ENCODE results near the gene LRRC53. TPM values are rescaled to one million over a fixed set of nuclear protein-coding genes. Genes with fewer than 3 reads are reported as not detected.

Gene LRRC53
- total RNA-seq, 1 experiment from 2014 or later = not detected

DNA sequence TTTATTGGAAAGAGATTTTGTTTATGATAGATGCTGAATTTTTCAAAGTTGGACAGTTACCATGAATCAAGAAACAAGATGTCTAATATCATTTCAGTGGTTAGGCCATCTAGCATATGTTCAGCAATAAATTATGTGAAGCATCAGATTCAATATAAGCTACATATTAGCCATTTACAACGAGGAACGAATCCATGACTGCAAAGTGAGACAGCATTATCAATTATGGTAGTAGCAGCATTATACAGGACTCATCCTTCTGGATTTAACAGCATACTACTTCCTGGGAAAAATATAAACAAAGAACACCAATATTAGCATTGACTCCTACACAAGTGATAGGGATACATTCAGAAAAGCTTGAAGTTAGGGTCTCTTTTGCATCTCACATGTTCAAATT lies 59.1 kb downstream of the LRRC53 start:
- TF ChIP-seq, protein P1, sequence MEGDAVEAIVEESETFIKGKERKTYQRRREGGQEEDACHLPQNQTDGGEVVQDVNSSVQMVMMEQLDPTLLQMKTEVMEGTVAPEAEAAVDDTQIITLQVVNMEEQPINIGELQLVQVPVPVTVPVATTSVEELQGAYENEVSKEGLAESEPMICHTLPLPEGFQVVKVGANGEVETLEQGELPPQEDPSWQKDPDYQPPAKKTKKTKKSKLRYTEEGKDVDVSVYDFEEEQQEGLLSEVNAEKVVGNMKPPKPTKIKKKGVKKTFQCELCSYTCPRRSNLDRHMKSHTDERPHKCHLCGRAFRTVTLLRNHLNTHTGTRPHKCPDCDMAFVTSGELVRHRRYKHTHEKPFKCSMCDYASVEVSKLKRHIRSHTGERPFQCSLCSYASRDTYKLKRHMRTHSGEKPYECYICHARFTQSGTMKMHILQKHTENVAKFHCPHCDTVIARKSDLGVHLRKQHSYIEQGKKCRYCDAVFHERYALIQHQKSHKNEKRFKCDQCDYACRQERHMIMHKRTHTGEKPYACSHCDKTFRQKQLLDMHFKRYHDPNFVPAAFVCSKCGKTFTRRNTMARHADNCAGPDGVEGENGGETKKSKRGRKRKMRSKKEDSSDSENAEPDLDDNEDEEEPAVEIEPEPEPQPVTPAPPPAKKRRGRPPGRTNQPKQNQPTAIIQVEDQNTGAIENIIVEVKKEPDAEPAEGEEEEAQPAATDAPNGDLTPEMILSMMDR (conservative IDR thresholded peaks at IDR 0.05; ENCODE audit: low read depth, low read length) = no peak
- TF ChIP-seq EZH2 (IDR thresholded peaks at IDR 0.05; ENCODE audit: borderline replicate concordance, low read depth, low read length, poor library complexity, severe bottlenecking) = no peak
- Histone ChIP-seq H3K9me3 (ENCODE audit: low read depth, low read length, poor library complexity, severe bottlenecking) (no peaks in the 10 kb centered on the region), H3K36me3 (ENCODE audit: insufficient read depth, low read length, poor library complexity, severe bottlenecking) (no peaks in the 10 kb centered on the region), H3K27me3 (replicated peaks; ENCODE audit: insufficient read depth, low read depth, low read length, poor library complexity) (no peaks in the 10 kb centered on the region), H3K4me3 (ENCODE audit: low read depth, low read length, poor library complexity, severe bottlenecking) (no peak overlapping the region), H3K4me1 (ENCODE audit: insufficient read depth, low read length, poor library complexity, severe bottlenecking) (no peaks in the 10 kb centered on the region), H3K27ac (ENCODE audit: low read depth, low read length, poor library complexity, severe bottlenecking) (no peak overlapping the region)
- CTCF ChIA-PET = no interaction called here
- intact Hi-C loops (cut with micrococcal nuclease; ENCODE audit: unreplicated experiment) = loop anchor here (2.0 kb wide), 1 partner anchor 50 kb away; no protein-coding TSS in a partner anchor
- DNase-seq (ENCODE audit: low spot score) = no peak
- BruUV-seq (replicated peaks) = no TSS peak
- POLR2A ChIA-PET (ENCODE audit: low non-redundant PET) = no interaction called here

DNA sequence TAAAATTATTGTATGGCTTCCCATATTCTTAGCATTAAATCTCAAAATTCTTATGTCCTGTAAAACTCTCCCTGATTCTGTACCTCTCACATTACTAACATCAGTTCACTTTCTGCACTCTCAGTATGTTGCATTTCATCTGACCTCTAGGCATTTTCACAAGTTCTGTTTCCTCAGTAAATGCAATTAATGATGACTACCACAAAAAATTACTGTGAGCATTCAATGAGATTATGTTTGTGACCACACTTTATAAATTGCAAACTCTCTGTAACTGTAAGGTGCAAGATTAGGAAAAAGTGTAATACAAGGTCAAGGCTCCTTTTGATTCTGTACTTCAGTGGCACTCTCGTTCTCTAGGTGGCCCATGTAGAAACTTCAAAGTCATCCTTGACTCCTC lies 60.4 kb downstream of the LRRC53 start:
- CTCF ChIA-PET = no interaction called here
- Histone ChIP-seq H3K4me1 (ENCODE audit: insufficient read depth, low read length, poor library complexity, severe bottlenecking) (no peaks in the 10 kb centered on the region), H3K27me3 (replicated peaks; ENCODE audit: insufficient read depth, low read depth, low read length, poor library complexity) (no peaks in the 10 kb centered on the region), H3K4me3 (ENCODE audit: low read depth, low read length, poor library complexity, severe bottlenecking) (no peak overlapping the region), H3K36me3 (ENCODE audit: insufficient read depth, low read length, poor library complexity, severe bottlenecking) (no peaks in the 10 kb centered on the region), H3K9me3 (ENCODE audit: low read depth, low read length, poor library complexity, severe bottlenecking) (no peaks in the 10 kb centered on the region), H3K27ac (ENCODE audit: low read depth, low read length, poor library complexity, severe bottlenecking) (no peak overlapping the region)
- TF ChIP-seq, protein P1 (conservative IDR thresholded peaks at IDR 0.05; ENCODE audit: low read depth, low read length) = no peak
- TF ChIP-seq EZH2 (IDR thresholded peaks at IDR 0.05; ENCODE audit: borderline replicate concordance, low read depth, low read length, poor library complexity, severe bottlenecking) = no peak
- no peak for DNase-seq (ENCODE audit: low spot score)
- intact Hi-C loops (cut with micrococcal nuclease; ENCODE audit: unreplicated experiment) = loop anchor here (2.0 kb wide), 1 partner anchor 49 kb away; no protein-coding TSS in a partner anchor
- BruUV-seq (replicated peaks) = no TSS peak
- POLR2A ChIA-PET (ENCODE audit: low non-redundant PET) = no interaction called here

DNA sequence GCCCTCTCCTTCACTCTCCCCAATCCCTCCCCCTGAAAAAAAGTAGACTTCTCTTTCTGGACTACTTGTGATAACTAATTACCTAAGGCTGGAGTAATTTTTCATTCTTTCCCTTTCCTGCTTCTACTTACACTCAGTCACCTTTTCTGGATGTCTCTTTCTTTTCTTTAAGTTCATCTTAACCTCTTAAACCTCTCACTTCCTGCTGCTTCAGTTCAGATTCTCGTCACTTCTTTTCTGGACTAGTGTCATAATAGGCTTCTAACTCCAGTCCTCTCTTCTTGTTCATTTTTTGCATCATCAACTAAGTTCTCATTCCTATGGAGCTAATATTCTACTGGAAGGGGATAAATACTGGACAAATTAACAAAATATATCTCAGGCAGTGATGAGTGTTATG lies 75.4 kb downstream of the LRRC53 start:
- no peak for DNase-seq (ENCODE audit: low spot score)
- TF ChIP-seq, protein P1 (conservative IDR thresholded peaks at IDR 0.05; ENCODE audit: low read depth, low read length) = no peak
- TF ChIP-seq EZH2 (IDR thresholded peaks at IDR 0.05; ENCODE audit: borderline replicate concordance, low read depth, low read length, poor library complexity, severe bottlenecking) = no peak
- BruUV-seq (replicated peaks) = no TSS peak
- intact Hi-C loops (cut with micrococcal nuclease; ENCODE audit: unreplicated experiment) = no loop called here
- no peaks in the 10 kb centered on the region for H3K36me3 ChIP-seq (ENCODE audit: insufficient read depth, low read length, poor library complexity, severe bottlenecking)
- H3K4me3 ChIP-seq (ENCODE audit: low read depth, low read length, poor library complexity, severe bottlenecking) = no peak overlapping the region
- ChIA-PET POLR2A (ENCODE audit: low non-redundant PET) (no interaction called here), CTCF (no interaction called here)
- H3K27ac ChIP-seq (ENCODE audit: low read depth, low read length, poor library complexity, severe bottlenecking) = no peak overlapping the region
- no peaks in the 10 kb centered on the region for H3K27me3 ChIP-seq (replicated peaks; ENCODE audit: insufficient read depth, low read depth, low read length, poor library complexity)
- H3K9me3 ChIP-seq (ENCODE audit: low read depth, low read length, poor library complexity, severe bottlenecking) = no peaks in the 10 kb centered on the region
- no peaks in the 10 kb centered on the region for H3K4me1 ChIP-seq (ENCODE audit: insufficient read depth, low read length, poor library complexity, severe bottlenecking)
